Testis (tissue), 3 donors: Measurements from ENCODE around the gene FRAS1. TPM values are rescaled to one million over a fixed set of nuclear protein-coding genes. Genes with fewer than 3 reads are reported as not detected.

Source experiments
- DNase-seq: peaks from one replicate; pipeline ENCODE4 v3.0.0-alpha.2; 2019
- H3K27ac ChIP-seq, 2 donors: fragments of 200-600 bp; sonication (generic); one replicate each; pipeline ENCODE4 v1.5.1; 2019
- H3K27me3 ChIP-seq: fragments of 200-600 bp; sonication (generic); one replicate; pipeline ENCODE4 v1.5.1; 2019
- H3K36me3 ChIP-seq: fragments of 200-600 bp; sonication (generic); one replicate; pipeline ENCODE4 v1.5.1; 2017; ENCODE audit warnings: low read depth; ENCODE audit errors: missing control alignments
- H3K4me1 ChIP-seq: fragments of 200-600 bp; sonication (generic); one replicate; pipeline ENCODE4 v1.5.1; 2019
- H3K4me3 ChIP-seq, 2 donors: fragments of 200-600 bp; sonication (generic); one replicate each; pipeline ENCODE4 v1.5.1; 2017 to 2019
- H3K9me3 ChIP-seq: fragments of 200-600 bp; sonication (generic); one replicate; pipeline ENCODE4 v1.5.1; 2017
- POLR2A ChIP-seq: fragments of 450-650 bp; IDR thresholded peaks from one replicate; pipeline ENCODE4 v1.6.1; 2017; ENCODE audit warnings: antibody characterized with exemption, mild to moderate bottlenecking, moderate library complexity
- WGBS, 2 donors: methylation state at CpG; one replicate each; pipeline ENCODE4 v1.1.5; 2018; 5-methylcytosine and 5-hydroxymethylcytosine counted together
- intact Hi-C: fragments of 100-400 bp; cut with DNase I; formaldehyde crosslinking; loops from one replicate; pipeline ENCODE4 v1.15.1; 2023; ENCODE audit warnings: low total_unique reads
- polyA plus RNA-seq: library from polyadenylated mRNA; stranded (reverse); fragments of 350-450 nt; fragmentation: Illumina TruSeq; extraction: RNeasy Lipid Tissue Mini Kit (QIAGEN cat#74804); gene quantifications from one replicate; pipeline ENCODE4 v1.2.3, GENCODE V29; 2014; ENCODE audit warnings: low read depth, low replicate concordance; ENCODE audit not compliant: insufficient read depth
- total RNA-seq, 2 donors: library from RNA; depleted of rRNA; stranded (reverse); fragments of >200 nt; gene quantifications; one replicate each; pipeline ENCODE4 v1.2.3, GENCODE V29; 2016
- TF ChIP-seq, protein P1 (sequence below), 3 experiments: fragments of 450-650 bp in 2 of 3; fragments of 200-600 bp in 1 of 3; sonication (generic) in 1 of 3; IDR thresholded peaks; one replicate each; pipeline ENCODE4 v1.5.1; 2016 to 2019; ENCODE audit warnings: antibody characterized with exemption in 3 of 3, mild to moderate bottlenecking in 2 of 3, moderate library complexity in 1 of 3

Gene FRAS1
- total and polyA plus RNA-seq, 3 donors from 2014 or later = 2.2 to 3.7 (median 3.5) TPM

- WGBS, 2 donors = 75 to 88% methylated on average over 3 of the region's 3 CpGs
- Histone ChIP-seq H3K27ac (no peak overlapping the region), H3K27me3 (no peaks in the 10 kb centered on the region), H3K4me3 (no peak overlapping the region), H3K36me3 (no peaks in the 10 kb centered on the region), H3K9me3 (no peaks in the 10 kb centered on the region), H3K4me1 (no peaks in the 10 kb centered on the region)
- intact Hi-C loops = no loop called here
- DNase-seq = no peak
- TF ChIP-seq, protein P1, sequence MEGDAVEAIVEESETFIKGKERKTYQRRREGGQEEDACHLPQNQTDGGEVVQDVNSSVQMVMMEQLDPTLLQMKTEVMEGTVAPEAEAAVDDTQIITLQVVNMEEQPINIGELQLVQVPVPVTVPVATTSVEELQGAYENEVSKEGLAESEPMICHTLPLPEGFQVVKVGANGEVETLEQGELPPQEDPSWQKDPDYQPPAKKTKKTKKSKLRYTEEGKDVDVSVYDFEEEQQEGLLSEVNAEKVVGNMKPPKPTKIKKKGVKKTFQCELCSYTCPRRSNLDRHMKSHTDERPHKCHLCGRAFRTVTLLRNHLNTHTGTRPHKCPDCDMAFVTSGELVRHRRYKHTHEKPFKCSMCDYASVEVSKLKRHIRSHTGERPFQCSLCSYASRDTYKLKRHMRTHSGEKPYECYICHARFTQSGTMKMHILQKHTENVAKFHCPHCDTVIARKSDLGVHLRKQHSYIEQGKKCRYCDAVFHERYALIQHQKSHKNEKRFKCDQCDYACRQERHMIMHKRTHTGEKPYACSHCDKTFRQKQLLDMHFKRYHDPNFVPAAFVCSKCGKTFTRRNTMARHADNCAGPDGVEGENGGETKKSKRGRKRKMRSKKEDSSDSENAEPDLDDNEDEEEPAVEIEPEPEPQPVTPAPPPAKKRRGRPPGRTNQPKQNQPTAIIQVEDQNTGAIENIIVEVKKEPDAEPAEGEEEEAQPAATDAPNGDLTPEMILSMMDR (IDR thresholded peaks at IDR 0.05) = no peak
- TF ChIP-seq POLR2A = no peak
Measured at GRCh38 chr4:78451407-78451806, 394.3 kb downstream of the FRAS1 start.

DNA sequence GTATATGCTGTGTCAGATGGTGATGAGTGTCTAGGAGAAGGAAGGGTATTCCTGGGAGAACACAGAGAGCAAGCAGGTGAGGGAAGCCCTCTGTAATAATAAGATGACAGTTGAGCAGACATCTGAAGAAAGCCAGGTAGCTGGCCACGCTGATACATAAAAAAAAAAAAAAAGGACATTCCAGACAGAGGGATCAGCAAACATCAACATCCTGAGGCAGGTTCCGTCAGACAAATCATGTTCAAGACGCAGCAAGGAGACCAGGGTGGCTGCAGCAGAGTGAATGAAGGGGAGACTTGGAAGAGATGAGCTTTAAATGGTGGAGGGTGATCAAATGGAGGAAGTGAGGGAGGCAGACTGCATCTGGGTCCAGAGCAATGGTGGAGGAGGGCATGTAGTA lies 396.9 kb downstream of the FRAS1 start:
- Histone ChIP-seq H3K4me3 (no peak overlapping the region), H3K27me3 (no peaks in the 10 kb centered on the region), H3K27ac (no peak overlapping the region), H3K9me3 (no peaks in the 10 kb centered on the region), H3K36me3 (no peaks in the 10 kb centered on the region), H3K4me1 (no peaks in the 10 kb centered on the region)
- intact Hi-C loops = no loop called here
- DNase-seq = no peak
- WGBS, 2 donors = 88 to 89% methylated on average over 3 of the region's 3 CpGs
- no peak for TF ChIP-seq POLR2A
- TF ChIP-seq, protein P1 (IDR thresholded peaks at IDR 0.05) = no peak

DNA sequence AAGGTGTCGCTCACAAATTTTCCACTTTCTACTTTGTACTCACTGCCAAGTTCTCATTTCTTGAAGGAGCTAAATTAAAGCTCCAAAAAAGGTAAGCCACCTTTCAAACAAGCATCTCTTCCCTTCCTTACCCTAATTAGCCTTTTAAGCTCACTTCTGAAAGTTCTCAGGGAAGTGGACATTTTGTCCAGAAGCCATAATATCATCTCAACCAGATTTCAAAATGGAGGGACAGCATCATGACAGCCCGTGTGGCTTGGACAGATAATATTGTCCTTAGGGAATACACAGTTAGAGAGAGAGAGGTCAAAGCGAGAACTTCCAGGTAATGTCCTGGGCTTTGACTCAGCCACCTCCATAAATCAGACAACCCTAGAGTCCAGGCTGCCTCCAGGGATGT lies 400.6 kb downstream of the FRAS1 start:
- WGBS, 2 donors = 73 to 90% methylated on average over 3 of the region's 3 CpGs
- TF ChIP-seq POLR2A = no peak
- TF ChIP-seq, protein P1 (IDR thresholded peaks at IDR 0.05) = no peak
- Histone ChIP-seq H3K27me3 (no peaks in the 10 kb centered on the region), H3K36me3 (no peaks in the 10 kb centered on the region), H3K9me3 (no peaks in the 10 kb centered on the region), H3K4me3 (no peak overlapping the region), H3K4me1 (no peaks in the 10 kb centered on the region), H3K27ac (no peak overlapping the region)
- no peak for DNase-seq
- intact Hi-C loops = no loop called here

- H3K27ac ChIP-seq = no peak overlapping the region
Measured at GRCh38 chr4:78459327-78459726, 402.2 kb downstream of the FRAS1 start.

GRCh38 chr4:78460368-78460767 lies 403.2 kb downstream of the FRAS1 start:
- Histone ChIP-seq H3K4me3 (no peak overlapping the region), H3K27ac (no peak overlapping the region), H3K4me1 (no peaks in the 10 kb centered on the region), H3K9me3 (no peaks in the 10 kb centered on the region), H3K36me3 (no peaks in the 10 kb centered on the region), H3K27me3 (no peaks in the 10 kb centered on the region)
- TF ChIP-seq, protein P1 (IDR thresholded peaks at IDR 0.05) = no peak
- TF ChIP-seq POLR2A = no peak
- DNase-seq = no peak
- 87 to 95% methylated on average over 3 of the region's 3 CpGs for WGBS, 2 donors
- intact Hi-C loops = no loop called here

More at GRCh38 chr4:78459327-78459726, 402.2 kb downstream of the FRAS1 start:
- Histone ChIP-seq H3K27me3 (no peaks in the 10 kb centered on the region), H3K4me3 (no peak overlapping the region), H3K4me1 (no peaks in the 10 kb centered on the region), H3K36me3 (no peaks in the 10 kb centered on the region), H3K9me3 (no peaks in the 10 kb centered on the region)
- no peak for DNase-seq
- intact Hi-C loops = no loop called here
- no peak for TF ChIP-seq POLR2A
- TF ChIP-seq, protein P1 (IDR thresholded peaks at IDR 0.05) = no peak
